Astrocyte (in vitro differentiated cells and primary cell): ENCODE measurements around the gene MYO1E. TPM values are rescaled to one million over a fixed set of nuclear protein-coding genes. Genes with fewer than 3 reads are reported as not detected.

ENCODE experiments used
- DNase-seq: peaks from one replicate; pipeline ENCODE4 v3.0.0-alpha.2; 2010; ENCODE audit warnings: low read depth
- FAIRE-seq: peaks from 2 replicates; lab custom pipeline; 2011; peaks lifted over from hg19 to GRCh38; lab: Jason Lieb, UNC
- H2AFZ ChIP-seq: 2 replicates; pipeline ENCODE4 v1.6.0; 2012; ENCODE audit warnings: low read depth, low read length, inconsistent platforms
- H3K27ac ChIP-seq: 2 replicates; pipeline ENCODE4 v1.5.1; 2011; ENCODE audit warnings: low read depth, low read length, inconsistent platforms
- H3K27me3 ChIP-seq: 2 replicates; pipeline ENCODE4 v1.6.0; 2011; ENCODE audit warnings: low read length, inconsistent platforms; ENCODE audit not compliant: insufficient read depth
- H3K36me3 ChIP-seq: 2 replicates; pipeline ENCODE4 v1.5.1; 2011; ENCODE audit warnings: low read length, inconsistent platforms; ENCODE audit not compliant: insufficient read depth
- H3K4me1 ChIP-seq: 2 replicates; pipeline ENCODE4 v1.5.1; 2011; ENCODE audit warnings: low read length, inconsistent platforms; ENCODE audit not compliant: insufficient read depth
- H3K4me2 ChIP-seq: 2 replicates; pipeline ENCODE4 v1.6.0; 2012; ENCODE audit warnings: low read length, inconsistent platforms
- H3K4me3 ChIP-seq: 2 replicates; pipeline ENCODE4 v1.5.1; 2011; ENCODE audit warnings: low read depth, mild to moderate bottlenecking, low read length, inconsistent platforms; ENCODE audit not compliant: insufficient read depth
- H3K79me2 ChIP-seq: 2 replicates; pipeline ENCODE4 v1.6.0; 2012; ENCODE audit warnings: mild to moderate bottlenecking, low read length, inconsistent platforms; ENCODE audit not compliant: insufficient read depth
- H3K9ac ChIP-seq: 2 replicates; pipeline ENCODE4 v1.6.0; 2012; ENCODE audit warnings: mild to moderate bottlenecking, low read length, inconsistent platforms
- H3K9me3 ChIP-seq: 2 replicates; pipeline ENCODE4 v1.5.1; 2012; ENCODE audit warnings: low read depth, mild to moderate bottlenecking, low read length, inconsistent platforms; ENCODE audit not compliant: insufficient read depth
- H4K20me1 ChIP-seq: 2 replicates; pipeline ENCODE4 v1.6.0; 2012; ENCODE audit warnings: low read length, inconsistent platforms; ENCODE audit not compliant: insufficient read depth
- H3K27ac Mint-ChIP-seq: one replicate; pipeline ENCODE4 v1.8.0; 2021; ENCODE audit warnings: mild to moderate bottlenecking, mixed read lengths; ENCODE audit not compliant: unreplicated experiment
- H3K27me3 Mint-ChIP-seq: one replicate; pipeline ENCODE4 v1.8.0; 2021; ENCODE audit warnings: low read depth, mixed read lengths; ENCODE audit not compliant: unreplicated experiment
- H3K36me3 Mint-ChIP-seq: one replicate; pipeline ENCODE4 v1.8.0; 2021; ENCODE audit warnings: low read depth, mixed read lengths; ENCODE audit not compliant: unreplicated experiment
- H3K4me1 Mint-ChIP-seq: one replicate; pipeline ENCODE4 v1.8.0; 2021; ENCODE audit warnings: low read depth, mixed read lengths; ENCODE audit not compliant: unreplicated experiment
- H3K4me3 Mint-ChIP-seq: one replicate; pipeline ENCODE4 v1.8.0; 2021; ENCODE audit warnings: mild to moderate bottlenecking, moderate library complexity, mixed read lengths; ENCODE audit not compliant: unreplicated experiment
- H3K9me3 Mint-ChIP-seq: one replicate; pipeline ENCODE4 v1.8.0; 2021; ENCODE audit warnings: mild to moderate bottlenecking, mixed read lengths; ENCODE audit not compliant: unreplicated experiment
- EZH2 ChIP-seq: IDR thresholded peaks from 2 replicates; pipeline ENCODE4 v1.6.1; 2012; ENCODE audit warnings: mild to moderate bottlenecking, low read length, inconsistent platforms; ENCODE audit not compliant: insufficient read depth
- total RNA-seq: library from RNA; stranded (reverse); gene quantifications from 2 replicates; pipeline ENCODE4 v1.2.1, GENCODE V29; 2021
- TF ChIP-seq, protein P1 (sequence below): IDR thresholded peaks from 2 replicates; pipeline ENCODE4 v1.5.1; 2011; ENCODE audit warnings: low read depth, mild to moderate bottlenecking, inconsistent platforms, low read length, moderate library complexity; ENCODE audit not compliant: insufficient read depth

MYO1E gene
- total RNA-seq, 1 donor from 2014 or later = 227 TPM

DNA sequence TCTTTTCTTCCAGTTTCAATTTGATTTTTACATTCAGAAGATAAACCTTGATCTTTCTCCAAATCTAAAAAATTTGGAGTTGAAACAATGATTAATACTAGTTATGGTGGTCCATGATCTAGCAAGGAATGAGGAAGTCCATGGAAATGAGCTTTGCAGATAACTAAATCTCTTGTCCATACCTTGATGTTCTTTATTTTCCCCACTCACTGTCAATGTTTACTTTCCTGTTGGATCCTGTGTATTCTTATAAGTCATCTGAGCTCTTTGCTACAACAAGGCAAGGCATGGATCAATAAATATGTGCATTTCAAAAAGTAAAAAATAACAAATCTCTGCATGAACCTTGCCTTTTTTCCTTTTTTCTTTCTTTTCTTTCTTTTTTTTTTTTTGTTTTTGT, 6.2 kb upstream of the MYO1E start:
- no peak for TF ChIP-seq EZH2
- TF ChIP-seq, protein P1, sequence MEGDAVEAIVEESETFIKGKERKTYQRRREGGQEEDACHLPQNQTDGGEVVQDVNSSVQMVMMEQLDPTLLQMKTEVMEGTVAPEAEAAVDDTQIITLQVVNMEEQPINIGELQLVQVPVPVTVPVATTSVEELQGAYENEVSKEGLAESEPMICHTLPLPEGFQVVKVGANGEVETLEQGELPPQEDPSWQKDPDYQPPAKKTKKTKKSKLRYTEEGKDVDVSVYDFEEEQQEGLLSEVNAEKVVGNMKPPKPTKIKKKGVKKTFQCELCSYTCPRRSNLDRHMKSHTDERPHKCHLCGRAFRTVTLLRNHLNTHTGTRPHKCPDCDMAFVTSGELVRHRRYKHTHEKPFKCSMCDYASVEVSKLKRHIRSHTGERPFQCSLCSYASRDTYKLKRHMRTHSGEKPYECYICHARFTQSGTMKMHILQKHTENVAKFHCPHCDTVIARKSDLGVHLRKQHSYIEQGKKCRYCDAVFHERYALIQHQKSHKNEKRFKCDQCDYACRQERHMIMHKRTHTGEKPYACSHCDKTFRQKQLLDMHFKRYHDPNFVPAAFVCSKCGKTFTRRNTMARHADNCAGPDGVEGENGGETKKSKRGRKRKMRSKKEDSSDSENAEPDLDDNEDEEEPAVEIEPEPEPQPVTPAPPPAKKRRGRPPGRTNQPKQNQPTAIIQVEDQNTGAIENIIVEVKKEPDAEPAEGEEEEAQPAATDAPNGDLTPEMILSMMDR = no peak
- H3K4me1 ChIP-seq = no peaks in the 10 kb centered on the region
- no peak overlapping the region for H3K4me3 ChIP-seq
- DNase-seq (no peak), FAIRE-seq (no peak)
- peaks cover 3% of the 10 kb centered on the region for H3K36me3 Mint-ChIP-seq
- H3K4me2 ChIP-seq = no peak overlapping the region
- H3K9me3 ChIP-seq = no peaks in the 10 kb centered on the region
- H3K27me3 ChIP-seq = no peaks in the 10 kb centered on the region
- H3K9ac ChIP-seq = no peak overlapping the region
- H2AFZ ChIP-seq = no peak overlapping the region
- H3K79me2 ChIP-seq = peaks cover 2% of the 10 kb centered on the region
- H3K4me1 Mint-ChIP-seq = peaks cover 4% of the 10 kb centered on the region
- no peaks in the 10 kb centered on the region for H3K36me3 ChIP-seq
- no peak overlapping the region for H3K4me3 Mint-ChIP-seq
- H3K27ac Mint-ChIP-seq = no peak overlapping the region
- H3K9me3 Mint-ChIP-seq = no peaks in the 10 kb centered on the region
- no peaks in the 10 kb centered on the region for H3K27me3 Mint-ChIP-seq
- H4K20me1 ChIP-seq = no peaks in the 10 kb centered on the region
- H3K27ac ChIP-seq = no peak overlapping the region

- no peak overlapping the region for H3K4me3 ChIP-seq
- H3K27me3 Mint-ChIP-seq = no peaks in the 10 kb centered on the region
- H3K4me1 ChIP-seq = no peaks in the 10 kb centered on the region
- H3K27ac ChIP-seq = no peak overlapping the region
- no peak overlapping the region for H3K4me3 Mint-ChIP-seq
- peaks cover 3% of the 10 kb centered on the region for H3K36me3 Mint-ChIP-seq
- no peaks in the 10 kb centered on the region for H3K27me3 ChIP-seq
- no peak for FAIRE-seq
- peaks cover 6% of the 10 kb centered on the region for H3K79me2 ChIP-seq
- H3K9me3 ChIP-seq = no peaks in the 10 kb centered on the region
- H3K27ac Mint-ChIP-seq = no peak overlapping the region
- no peak for TF ChIP-seq EZH2
- TF ChIP-seq, protein P1 = no peak
- DNase-seq = no peak
- no peaks in the 10 kb centered on the region for H4K20me1 ChIP-seq
- no peaks in the 10 kb centered on the region for H3K36me3 ChIP-seq
- H3K9me3 Mint-ChIP-seq = no peaks in the 10 kb centered on the region
- H3K4me1 Mint-ChIP-seq = peaks cover 4% of the 10 kb centered on the region
- no peak overlapping the region for H3K9ac ChIP-seq
- no peak overlapping the region for H3K4me2 ChIP-seq
- H2AFZ ChIP-seq = no peak overlapping the region
These were observed 5.3 kb upstream of the MYO1E start for GRCh38 chr15:59377924-59378323.

- peaks cover 4% of the 10 kb centered on the region for H3K4me1 Mint-ChIP-seq
- no peak overlapping the region for H3K4me2 ChIP-seq
- H3K27ac ChIP-seq = no peak overlapping the region
- DNase-seq (no peak), FAIRE-seq (no peak)
- no peaks in the 10 kb centered on the region for H3K27me3 ChIP-seq
- no peak overlapping the region for H3K4me3 Mint-ChIP-seq
- H3K9me3 ChIP-seq = no peaks in the 10 kb centered on the region
- no peaks in the 10 kb centered on the region for H3K9me3 Mint-ChIP-seq
- H3K27ac Mint-ChIP-seq = no peak overlapping the region
- H3K4me3 ChIP-seq = no peak overlapping the region
- no peak overlapping the region for H3K9ac ChIP-seq
- peaks cover 16% of the 10 kb centered on the region for H3K79me2 ChIP-seq
- H3K4me1 ChIP-seq = no peaks in the 10 kb centered on the region
- no peaks in the 10 kb centered on the region for H3K27me3 Mint-ChIP-seq
- no peaks in the 10 kb centered on the region for H3K36me3 Mint-ChIP-seq
- TF ChIP-seq, protein P1 = no peak
- no peak for TF ChIP-seq EZH2
- no peaks in the 10 kb centered on the region for H3K36me3 ChIP-seq
- H2AFZ ChIP-seq = no peak overlapping the region
- H4K20me1 ChIP-seq = no peaks in the 10 kb centered on the region
These were observed 4.1 kb upstream of the MYO1E start for GRCh38 chr15:59376733-59377132.
